ENCODE data around the gene HBZ.

DNA sequence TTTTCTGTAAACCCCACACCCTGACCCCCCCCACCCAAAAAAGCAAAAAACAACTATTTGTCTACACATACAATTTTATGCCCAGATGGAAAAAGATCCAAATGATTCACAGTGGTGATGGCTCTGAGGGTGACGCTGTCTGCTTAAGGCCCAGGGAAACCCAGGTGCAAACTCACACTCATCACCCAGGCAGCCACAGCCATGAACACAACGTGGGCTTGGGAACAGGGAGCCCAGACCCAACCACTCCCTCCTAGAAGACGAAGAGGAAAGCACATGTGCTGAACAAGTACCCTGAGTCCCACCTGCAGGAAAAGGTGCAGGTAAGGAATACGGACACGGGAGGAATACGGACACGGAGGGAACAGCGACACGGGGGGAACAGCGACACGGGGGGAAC, 33.2 kb downstream of the HBZ start:
- TF ChIP-seq, protein P1, sequence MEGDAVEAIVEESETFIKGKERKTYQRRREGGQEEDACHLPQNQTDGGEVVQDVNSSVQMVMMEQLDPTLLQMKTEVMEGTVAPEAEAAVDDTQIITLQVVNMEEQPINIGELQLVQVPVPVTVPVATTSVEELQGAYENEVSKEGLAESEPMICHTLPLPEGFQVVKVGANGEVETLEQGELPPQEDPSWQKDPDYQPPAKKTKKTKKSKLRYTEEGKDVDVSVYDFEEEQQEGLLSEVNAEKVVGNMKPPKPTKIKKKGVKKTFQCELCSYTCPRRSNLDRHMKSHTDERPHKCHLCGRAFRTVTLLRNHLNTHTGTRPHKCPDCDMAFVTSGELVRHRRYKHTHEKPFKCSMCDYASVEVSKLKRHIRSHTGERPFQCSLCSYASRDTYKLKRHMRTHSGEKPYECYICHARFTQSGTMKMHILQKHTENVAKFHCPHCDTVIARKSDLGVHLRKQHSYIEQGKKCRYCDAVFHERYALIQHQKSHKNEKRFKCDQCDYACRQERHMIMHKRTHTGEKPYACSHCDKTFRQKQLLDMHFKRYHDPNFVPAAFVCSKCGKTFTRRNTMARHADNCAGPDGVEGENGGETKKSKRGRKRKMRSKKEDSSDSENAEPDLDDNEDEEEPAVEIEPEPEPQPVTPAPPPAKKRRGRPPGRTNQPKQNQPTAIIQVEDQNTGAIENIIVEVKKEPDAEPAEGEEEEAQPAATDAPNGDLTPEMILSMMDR (conservative IDR thresholded peaks at IDR 0.05 in 1 of 2, IDR thresholded peaks at IDR 0.05 in 1 of 2; ENCODE audit: extremely low read depth in 1 of 2, insufficient read depth in 1 of 2, low read depth in 1 of 2, low read length in 2 of 2): no peak
- no peak for TF ChIP-seq EZH2 (IDR thresholded peaks at IDR 0.05; ENCODE audit: borderline replicate concordance, low read length)

Measured in mammary epithelial cell (primary cell).